ENCODE measurements around the gene SSTR4. TPM values are rescaled to one million over a fixed set of nuclear protein-coding genes. Genes with fewer than 3 reads are reported as not detected.
"Not testable (repeated sequence)": the region's sequence is repeated elsewhere in the genome, so short reads cannot be mapped to it uniquely, and the experiment has no call there.

Gene SSTR4, protein sequence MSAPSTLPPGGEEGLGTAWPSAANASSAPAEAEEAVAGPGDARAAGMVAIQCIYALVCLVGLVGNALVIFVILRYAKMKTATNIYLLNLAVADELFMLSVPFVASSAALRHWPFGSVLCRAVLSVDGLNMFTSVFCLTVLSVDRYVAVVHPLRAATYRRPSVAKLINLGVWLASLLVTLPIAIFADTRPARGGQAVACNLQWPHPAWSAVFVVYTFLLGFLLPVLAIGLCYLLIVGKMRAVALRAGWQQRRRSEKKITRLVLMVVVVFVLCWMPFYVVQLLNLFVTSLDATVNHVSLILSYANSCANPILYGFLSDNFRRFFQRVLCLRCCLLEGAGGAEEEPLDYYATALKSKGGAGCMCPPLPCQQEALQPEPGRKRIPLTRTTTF
- polyA plus RNA-seq (2012; ENCODE audit: low read depth, missing spikeins), result not detected

DNA sequence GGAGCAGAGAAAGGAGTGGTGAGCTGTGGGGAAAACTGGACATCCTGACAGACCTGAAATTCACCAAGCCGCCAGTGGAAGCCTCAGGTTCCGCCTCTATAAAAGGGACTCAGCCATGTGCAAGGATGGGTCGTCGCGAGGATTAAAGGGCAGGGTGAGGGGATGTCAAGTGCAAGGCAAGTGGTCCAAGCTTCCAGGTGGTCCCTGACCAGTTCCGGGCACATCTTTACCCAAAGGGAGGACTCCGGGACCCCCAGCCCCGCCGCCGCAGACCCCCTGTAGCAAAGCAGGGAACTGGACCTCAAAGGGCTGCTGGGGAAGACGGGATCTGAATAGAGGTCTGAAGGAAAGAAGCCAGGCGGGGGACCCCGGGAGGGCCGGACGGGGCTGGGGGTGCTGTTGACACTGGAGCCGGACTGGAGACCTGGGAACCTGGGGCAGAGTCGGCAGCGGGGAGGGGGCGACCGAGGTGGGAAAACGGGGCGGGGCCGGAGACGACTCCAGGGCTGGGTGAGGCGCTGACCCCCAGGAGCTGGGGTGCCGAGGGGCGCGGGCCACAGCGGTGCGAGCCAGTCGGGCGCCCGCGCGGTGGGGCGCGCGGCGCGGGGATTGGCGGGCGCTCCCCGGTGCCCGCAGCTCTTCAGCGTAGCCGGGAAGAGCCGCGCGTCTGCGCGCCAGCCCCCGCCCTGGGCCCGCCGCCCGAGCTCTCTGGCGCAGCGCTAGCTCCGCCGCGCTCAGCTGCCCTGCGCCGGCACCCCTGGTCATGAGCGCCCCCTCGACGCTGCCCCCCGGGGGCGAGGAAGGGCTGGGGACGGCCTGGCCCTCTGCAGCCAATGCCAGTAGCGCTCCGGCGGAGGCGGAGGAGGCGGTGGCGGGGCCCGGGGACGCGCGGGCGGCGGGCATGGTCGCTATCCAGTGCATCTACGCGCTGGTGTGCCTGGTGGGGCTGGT lies at the start of gene SSTR4:
Gene SSTR4 (plus strand): TSS at position 592 of the 951 bp plus-strand sequence. CDS start 172 bp downstream, at position 764.
- FAIRE-seq (no peak), DNase-seq (ENCODE audit: insufficient read length, low spot score) (no peak)
- TF ChIP-seq TAF1 (IDR thresholded peaks at IDR 0.05; ENCODE audit: low read depth, low read length), result no peak
- TF ChIP-seq SPI1 (IDR thresholded peaks at IDR 0.05; ENCODE audit: low read depth, low read length), result no peak
- TF ChIP-seq POU2F2 (IDR thresholded peaks at IDR 0.05; ENCODE audit: low read depth, low read length), result no peak
- TF ChIP-seq PAX5 (IDR thresholded peaks at IDR 0.05; ENCODE audit: insufficient read depth, low read length, severe bottlenecking), result no peak
- TF ChIP-seq POLR2AphosphoS5 (IDR thresholded peaks at IDR 0.05; ENCODE audit: low read depth, low read length), result no peak
- TF ChIP-seq POLR2A (IDR thresholded peaks at IDR 0.05; ENCODE audit: low read depth, low read length), result no peak

DNA sequence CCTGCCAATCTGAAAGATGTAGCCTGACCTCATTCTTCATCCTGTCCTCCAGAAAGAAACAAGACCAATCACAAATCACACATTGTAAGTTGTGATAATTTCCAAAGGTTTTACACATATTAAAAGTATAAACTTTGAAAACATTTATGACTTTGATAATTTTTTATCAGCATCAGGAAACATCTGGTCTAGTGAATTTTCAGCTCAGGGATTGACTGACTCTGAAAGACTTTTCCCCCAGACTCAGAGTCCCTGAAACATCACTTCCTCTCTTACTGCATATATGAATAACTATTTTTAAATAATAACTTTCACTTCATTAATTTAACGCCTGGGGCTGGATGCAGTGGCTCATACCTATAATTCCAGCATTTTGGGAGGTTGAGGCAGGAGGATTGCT lies 48.5 kb upstream of the SSTR4 start:
- FAIRE-seq, result no peak
- no peak for DNase-seq (ENCODE audit: insufficient read length, low spot score)
- no peak for TF ChIP-seq PAX5 (IDR thresholded peaks at IDR 0.05; ENCODE audit: insufficient read depth, low read length, severe bottlenecking)
- TF ChIP-seq SPI1 (IDR thresholded peaks at IDR 0.05; ENCODE audit: low read depth, low read length), result no peak
- TF ChIP-seq TAF1 (IDR thresholded peaks at IDR 0.05; ENCODE audit: low read depth, low read length), result no peak
- TF ChIP-seq POLR2AphosphoS5 (IDR thresholded peaks at IDR 0.05; ENCODE audit: low read depth, low read length), result no peak
- no peak for TF ChIP-seq POU2F2 (IDR thresholded peaks at IDR 0.05; ENCODE audit: low read depth, low read length)
- no peak for TF ChIP-seq POLR2A (IDR thresholded peaks at IDR 0.05; ENCODE audit: low read depth, low read length)

DNA sequence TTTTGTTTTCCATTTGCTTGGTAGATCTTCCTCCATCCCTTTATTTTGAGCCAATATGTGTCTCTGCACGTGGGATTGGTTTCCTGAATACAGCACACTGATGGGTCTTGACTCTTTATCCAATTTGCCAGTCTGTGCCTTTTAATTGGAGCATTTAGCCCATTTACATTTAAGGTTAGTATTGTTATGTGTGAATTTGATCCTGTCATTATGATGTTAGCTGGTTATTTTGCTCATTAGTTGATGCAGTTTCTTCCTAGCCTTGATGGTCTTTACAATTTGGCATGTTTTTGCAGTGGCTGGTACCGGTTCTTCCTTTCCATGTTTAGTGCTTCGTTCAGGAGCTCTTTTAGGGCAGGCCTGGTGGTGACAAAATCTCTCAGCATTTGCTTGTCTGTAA lies 43.7 kb upstream of the SSTR4 start:
- FAIRE-seq, result not testable (repeated sequence)

DNA sequence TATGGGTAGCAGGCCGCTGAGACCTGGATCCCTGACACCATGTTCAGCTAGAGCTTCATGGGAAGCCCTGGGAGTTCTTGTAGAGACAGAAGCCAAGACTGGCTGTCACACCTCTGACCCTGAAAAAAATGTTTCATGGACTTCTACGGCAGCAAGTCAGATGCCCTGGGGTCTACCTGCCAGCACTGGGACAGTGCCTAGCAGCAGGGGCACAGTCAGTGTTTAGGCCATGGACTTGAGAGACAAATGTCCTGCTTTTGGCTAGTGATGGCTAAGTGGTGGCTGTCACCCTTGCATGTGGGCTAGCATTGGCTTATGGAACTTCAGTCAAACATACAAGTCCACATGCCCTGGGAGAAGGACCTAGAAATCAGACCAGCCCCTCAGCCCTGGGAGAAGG lies 41.3 kb upstream of the SSTR4 start:
- TF ChIP-seq TAF1 (IDR thresholded peaks at IDR 0.05; ENCODE audit: low read depth, low read length), result no peak
- no peak for TF ChIP-seq POLR2AphosphoS5 (IDR thresholded peaks at IDR 0.05; ENCODE audit: low read depth, low read length)
- no peak for TF ChIP-seq PAX5 (IDR thresholded peaks at IDR 0.05; ENCODE audit: insufficient read depth, low read length, severe bottlenecking)
- no peak for TF ChIP-seq POU2F2 (IDR thresholded peaks at IDR 0.05; ENCODE audit: low read depth, low read length)
- TF ChIP-seq POLR2A (IDR thresholded peaks at IDR 0.05; ENCODE audit: low read depth, low read length), result no peak
- no peak for TF ChIP-seq SPI1 (IDR thresholded peaks at IDR 0.05; ENCODE audit: low read depth, low read length)
- DNase-seq (ENCODE audit: insufficient read length, low spot score), result no peak
- FAIRE-seq, result no peak

More for the DNA sequence above, 43.7 kb upstream of the SSTR4 start:
- not testable (repeated sequence) for DNase-seq (ENCODE audit: insufficient read length, low spot score)

DNA sequence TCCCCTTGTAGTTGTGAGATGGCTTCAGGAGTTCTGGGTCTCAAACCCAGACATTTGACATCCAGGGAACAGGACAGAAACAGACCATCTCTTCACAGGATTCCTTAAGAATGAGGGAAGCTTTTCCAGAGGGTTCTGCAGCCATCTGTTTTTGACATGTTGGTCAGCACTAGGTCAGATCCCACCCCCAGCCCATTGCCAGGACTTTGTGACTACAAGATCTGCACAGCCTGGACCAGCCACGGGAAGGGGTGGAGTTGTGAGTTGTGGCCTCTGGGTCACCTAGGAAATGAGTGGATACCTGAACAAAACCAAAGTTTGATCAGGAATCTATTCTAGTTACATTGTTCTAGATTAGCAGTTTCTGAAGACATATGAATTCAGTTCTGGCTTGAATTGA lies 39.2 kb upstream of the SSTR4 start:
- TF ChIP-seq SPI1 (IDR thresholded peaks at IDR 0.05; ENCODE audit: low read depth, low read length), result no peak
- no peak for TF ChIP-seq POLR2AphosphoS5 (IDR thresholded peaks at IDR 0.05; ENCODE audit: low read depth, low read length)
- TF ChIP-seq TAF1 (IDR thresholded peaks at IDR 0.05; ENCODE audit: low read depth, low read length), result no peak
- TF ChIP-seq POU2F2 (IDR thresholded peaks at IDR 0.05; ENCODE audit: low read depth, low read length), result no peak
- no peak for TF ChIP-seq POLR2A (IDR thresholded peaks at IDR 0.05; ENCODE audit: low read depth, low read length)
- no peak for TF ChIP-seq PAX5 (IDR thresholded peaks at IDR 0.05; ENCODE audit: insufficient read depth, low read length, severe bottlenecking)
- DNase-seq (ENCODE audit: insufficient read length, low spot score) (no peak), FAIRE-seq (no peak)

GRCh38 chr20:22998476-22998875 lies 36.6 kb upstream of the SSTR4 start:
- FAIRE-seq (no peak), DNase-seq (ENCODE audit: insufficient read length, low spot score) (no peak)
- TF ChIP-seq SPI1 (IDR thresholded peaks at IDR 0.05; ENCODE audit: low read depth, low read length), result no peak
- TF ChIP-seq PAX5 (IDR thresholded peaks at IDR 0.05; ENCODE audit: insufficient read depth, low read length, severe bottlenecking), result no peak
- no peak for TF ChIP-seq TAF1 (IDR thresholded peaks at IDR 0.05; ENCODE audit: low read depth, low read length)
- TF ChIP-seq POU2F2 (IDR thresholded peaks at IDR 0.05; ENCODE audit: low read depth, low read length), result no peak
- no peak for TF ChIP-seq POLR2A (IDR thresholded peaks at IDR 0.05; ENCODE audit: low read depth, low read length)
- no peak for TF ChIP-seq POLR2AphosphoS5 (IDR thresholded peaks at IDR 0.05; ENCODE audit: low read depth, low read length)

DNA sequence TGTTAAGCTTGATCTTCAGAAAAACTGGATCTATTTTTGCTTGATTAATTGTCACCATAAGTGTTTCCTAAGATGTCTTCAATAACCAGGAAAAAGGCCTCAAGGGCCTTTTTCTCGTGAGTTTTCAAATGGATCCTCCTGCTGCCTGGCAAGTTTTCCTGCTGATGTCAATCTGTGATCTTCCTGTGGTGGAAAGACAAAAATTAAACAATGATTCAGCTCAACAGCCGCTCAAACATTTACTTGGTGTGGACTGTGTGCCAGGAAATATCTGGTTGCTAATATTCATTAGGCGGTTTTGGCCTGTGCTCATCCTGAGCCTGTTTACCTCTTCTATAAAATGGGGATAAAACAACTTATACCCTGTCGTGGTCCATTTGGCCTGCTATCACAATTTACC lies 35.4 kb upstream of the SSTR4 start:
- no peak for TF ChIP-seq POLR2A (IDR thresholded peaks at IDR 0.05; ENCODE audit: low read depth, low read length)
- no peak for TF ChIP-seq SPI1 (IDR thresholded peaks at IDR 0.05; ENCODE audit: low read depth, low read length)
- no peak for TF ChIP-seq TAF1 (IDR thresholded peaks at IDR 0.05; ENCODE audit: low read depth, low read length)
- TF ChIP-seq POLR2AphosphoS5 (IDR thresholded peaks at IDR 0.05; ENCODE audit: low read depth, low read length), result no peak
- no peak for TF ChIP-seq POU2F2 (IDR thresholded peaks at IDR 0.05; ENCODE audit: low read depth, low read length)
- no peak for TF ChIP-seq PAX5 (IDR thresholded peaks at IDR 0.05; ENCODE audit: insufficient read depth, low read length, severe bottlenecking)
- DNase-seq (ENCODE audit: insufficient read length, low spot score) (no peak), FAIRE-seq (no peak)

- FAIRE-seq (no peak), DNase-seq (ENCODE audit: insufficient read length, low spot score) (no peak)
- no peak for TF ChIP-seq PAX5 (IDR thresholded peaks at IDR 0.05; ENCODE audit: insufficient read depth, low read length, severe bottlenecking)
- TF ChIP-seq POU2F2 (IDR thresholded peaks at IDR 0.05; ENCODE audit: low read depth, low read length), result no peak
- no peak for TF ChIP-seq POLR2AphosphoS5 (IDR thresholded peaks at IDR 0.05; ENCODE audit: low read depth, low read length)
- TF ChIP-seq SPI1 (IDR thresholded peaks at IDR 0.05; ENCODE audit: low read depth, low read length), result no peak
- TF ChIP-seq TAF1 (IDR thresholded peaks at IDR 0.05; ENCODE audit: low read depth, low read length), result no peak
- no peak for TF ChIP-seq POLR2A (IDR thresholded peaks at IDR 0.05; ENCODE audit: low read depth, low read length)
Measured at GRCh38 chr20:23000232-23000947, 34.7 kb upstream of the SSTR4 start.

DNA sequence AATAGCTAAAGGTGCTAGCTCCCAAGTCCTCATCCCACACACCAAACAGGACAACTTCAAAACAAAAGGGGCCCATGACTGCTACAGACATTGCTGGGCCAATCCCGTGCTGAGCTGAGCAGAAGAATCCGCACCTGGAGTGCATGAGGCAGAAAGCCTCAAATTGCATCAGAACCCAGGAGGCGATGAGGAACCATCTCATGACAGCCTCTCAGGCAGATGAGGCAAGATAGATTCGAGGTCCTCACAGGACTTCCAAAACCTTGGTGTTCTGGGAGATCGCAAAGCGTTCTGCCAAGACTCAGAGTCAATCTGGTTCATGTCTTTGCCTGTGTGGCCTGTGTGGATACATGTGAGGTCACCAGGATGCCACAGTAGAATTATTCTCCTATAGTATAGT lies 32.8 kb upstream of the SSTR4 start:
- FAIRE-seq, result no peak
- no peak for DNase-seq (ENCODE audit: insufficient read length, low spot score)

More for the DNA sequence above, 32.8 kb upstream of the SSTR4 start:
- no peak for TF ChIP-seq PAX5 (IDR thresholded peaks at IDR 0.05; ENCODE audit: insufficient read depth, low read length, severe bottlenecking)
- TF ChIP-seq POU2F2 (IDR thresholded peaks at IDR 0.05; ENCODE audit: low read depth, low read length), result no peak
- TF ChIP-seq TAF1 (IDR thresholded peaks at IDR 0.05; ENCODE audit: low read depth, low read length), result no peak
- TF ChIP-seq SPI1 (IDR thresholded peaks at IDR 0.05; ENCODE audit: low read depth, low read length), result no peak
- no peak for TF ChIP-seq POLR2A (IDR thresholded peaks at IDR 0.05; ENCODE audit: low read depth, low read length)
- no peak for TF ChIP-seq POLR2AphosphoS5 (IDR thresholded peaks at IDR 0.05; ENCODE audit: low read depth, low read length)
